Fibroblast of the aortic adventitia (primary cell): ENCODE results near the gene SSH2. TPM values are rescaled to one million over a fixed set of nuclear protein-coding genes. Genes with fewer than 3 reads are reported as not detected.

Experiments used
- DNase-seq: peaks from one replicate; pipeline ENCODE4 v3.0.0-alpha.2; 2010; ENCODE audit warnings: low read depth
- H3K4me3 ChIP-seq: 2 replicates; pipeline ENCODE4 v1.5.1; 2011; ENCODE audit warnings: low read depth, mild to moderate bottlenecking, control low read depth, low read length, moderate library complexity
- total RNA-seq: library from RNA; depleted of rRNA; stranded (reverse); fragments of >200 nt; gene quantifications from 2 replicates; pipeline ENCODE4 v1.2.3, GENCODE V29; 2012; ENCODE audit warnings: low replicate concordance
- TF ChIP-seq, protein P1 (sequence below): IDR thresholded peaks from 2 replicates; pipeline ENCODE4 v1.5.1; 2011; ENCODE audit warnings: mild to moderate bottlenecking, low read length, control low read depth, inconsistent platforms; ENCODE audit not compliant: insufficient read depth

The SSH2 gene
- total RNA-seq, 1 donor, result 21.1 TPM

DNA sequence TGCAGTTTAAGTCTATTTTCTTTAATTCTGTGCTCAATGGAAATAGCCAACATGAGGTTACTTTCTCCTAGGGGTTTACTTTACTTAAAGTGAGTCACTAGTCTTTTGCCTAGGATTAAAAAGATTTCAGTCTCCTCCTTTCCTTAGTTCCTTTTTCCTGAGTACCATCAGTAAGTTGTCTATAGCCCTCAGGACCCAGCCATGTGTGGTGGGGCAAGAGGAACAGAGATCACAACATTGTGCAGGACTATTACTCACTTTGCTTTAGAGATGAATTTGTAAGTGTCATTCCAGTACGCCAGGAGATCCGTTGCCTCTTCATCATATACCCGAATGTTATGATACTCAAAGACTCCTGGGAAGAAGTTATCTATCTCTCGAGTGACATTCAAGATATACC is 279.6 kb downstream of the SSH2 start:
- TF ChIP-seq, protein P1, sequence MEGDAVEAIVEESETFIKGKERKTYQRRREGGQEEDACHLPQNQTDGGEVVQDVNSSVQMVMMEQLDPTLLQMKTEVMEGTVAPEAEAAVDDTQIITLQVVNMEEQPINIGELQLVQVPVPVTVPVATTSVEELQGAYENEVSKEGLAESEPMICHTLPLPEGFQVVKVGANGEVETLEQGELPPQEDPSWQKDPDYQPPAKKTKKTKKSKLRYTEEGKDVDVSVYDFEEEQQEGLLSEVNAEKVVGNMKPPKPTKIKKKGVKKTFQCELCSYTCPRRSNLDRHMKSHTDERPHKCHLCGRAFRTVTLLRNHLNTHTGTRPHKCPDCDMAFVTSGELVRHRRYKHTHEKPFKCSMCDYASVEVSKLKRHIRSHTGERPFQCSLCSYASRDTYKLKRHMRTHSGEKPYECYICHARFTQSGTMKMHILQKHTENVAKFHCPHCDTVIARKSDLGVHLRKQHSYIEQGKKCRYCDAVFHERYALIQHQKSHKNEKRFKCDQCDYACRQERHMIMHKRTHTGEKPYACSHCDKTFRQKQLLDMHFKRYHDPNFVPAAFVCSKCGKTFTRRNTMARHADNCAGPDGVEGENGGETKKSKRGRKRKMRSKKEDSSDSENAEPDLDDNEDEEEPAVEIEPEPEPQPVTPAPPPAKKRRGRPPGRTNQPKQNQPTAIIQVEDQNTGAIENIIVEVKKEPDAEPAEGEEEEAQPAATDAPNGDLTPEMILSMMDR, result no peak
- no peak overlapping the region for H3K4me3 ChIP-seq
- DNase-seq, result no peak

DNA sequence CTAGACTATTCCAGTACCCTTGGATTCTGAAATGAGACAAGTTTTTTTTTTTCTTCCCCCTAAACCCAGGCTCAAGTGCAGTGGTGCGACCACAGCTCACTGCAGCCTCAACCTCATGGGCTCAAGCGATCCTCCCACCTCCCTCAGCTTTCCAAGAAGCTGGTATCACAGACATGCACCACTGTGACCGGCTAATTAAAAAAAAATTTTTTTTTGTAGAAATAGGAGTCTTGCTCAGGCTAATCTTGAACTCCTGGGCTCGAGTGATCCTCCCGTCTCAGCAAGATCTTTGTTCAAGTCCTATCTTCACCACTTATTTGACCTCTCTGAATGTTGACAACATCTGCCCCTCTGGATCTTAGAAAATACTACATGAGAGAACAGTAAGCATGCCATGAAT is 280.7 kb downstream of the SSH2 start:
- TF ChIP-seq, protein P1, result no peak
- DNase-seq, result no peak
- no peak overlapping the region for H3K4me3 ChIP-seq

DNA sequence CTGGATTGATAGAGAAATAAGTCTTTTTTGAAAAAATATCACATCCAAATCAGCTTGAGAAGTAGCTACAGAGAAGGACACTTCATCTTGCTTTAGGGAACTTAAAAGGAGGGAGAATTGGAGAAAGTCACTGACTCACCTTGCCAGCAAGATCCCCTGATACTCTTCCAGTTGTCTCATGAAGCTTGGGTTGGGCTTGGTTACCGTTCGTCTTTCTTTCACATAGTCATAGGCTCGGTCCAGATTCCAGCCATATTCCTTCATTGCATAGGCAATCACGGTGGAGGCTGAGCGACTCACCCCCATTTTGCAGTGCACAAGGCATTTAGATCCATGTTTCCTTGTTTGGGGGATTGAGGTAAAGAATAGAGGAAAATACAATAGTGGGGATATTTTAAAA is 282.0 kb downstream of the SSH2 start:
- TF ChIP-seq, protein P1, result no peak

GRCh38 chr17:29645515-29646051 is 284.4 kb downstream of the SSH2 start:
- H3K4me3 ChIP-seq, result no peak overlapping the region
- TF ChIP-seq, protein P1, result no peak
- peak; percentile 98 for DNase-seq

More for the DNA sequence above, 282.0 kb downstream of the SSH2 start:
- no peak for DNase-seq
- H3K4me3 ChIP-seq, result no peak overlapping the region

- DNase-seq, result no peak
- H3K4me3 ChIP-seq, result no peak overlapping the region
- TF ChIP-seq, protein P1, result no peak
Measured at GRCh38 chr17:29643817-29644160, 286.2 kb downstream of the SSH2 start.

- DNase-seq, result no peak
- TF ChIP-seq, protein P1, result no peak
- H3K4me3 ChIP-seq, result no peak overlapping the region
Measured at GRCh38 chr17:29642171-29642611, 287.8 kb downstream of the SSH2 start.
